HuH-7.5 (cell line): ENCODE results near the gene NCOA3.
A peak's percentile ranks its signal among the peaks of the same experiment; 100 is the strongest.
"Not testable (repeated sequence)": the region's sequence is repeated elsewhere in the genome, so short reads cannot be mapped to it uniquely, and the experiment has no call there.

ENCODE experiments used
- DNase-seq: peaks from one replicate; pipeline ENCODE4 v3.0.0; 2011; ENCODE audit warnings: low spot score

NCOA3 gene

GRCh38 chr20:47501116-47501481 lies 588 bp upstream of the NCOA3 start:
- DNase-seq, result no peak

- DNase-seq, result peak; percentile 86
Observed at GRCh38 chr20:47502271-47503239, 868 bp downstream of the NCOA3 start.

- DNase-seq, result peak; percentile 59
Observed at GRCh38 chr20:47503685-47504084, 2.0 kb downstream of the NCOA3 start.

GRCh38 chr20:47506335-47506734 lies 4.6 kb downstream of the NCOA3 start:
- peak; percentile 91 for DNase-seq

- DNase-seq, result no peak
Observed at GRCh38 chr20:47506850-47507249, 5.2 kb downstream of the NCOA3 start.

GRCh38 chr20:47507275-47507981 lies 5.7 kb downstream of the NCOA3 start:
- not testable (repeated sequence) for DNase-seq

GRCh38 chr20:47508278-47508677 lies 6.6 kb downstream of the NCOA3 start:
- no peak for DNase-seq

GRCh38 chr20:47509104-47509661 lies 7.5 kb downstream of the NCOA3 start:
- no peak for DNase-seq

- no peak for DNase-seq
Observed at GRCh38 chr20:47509685-47510084, 8.0 kb downstream of the NCOA3 start.

GRCh38 chr20:47515843-47516242 lies 14.2 kb downstream of the NCOA3 start:
- no peak for DNase-seq

- no peak for DNase-seq
Observed at GRCh38 chr20:47521059-47521808, 19.5 kb downstream of the NCOA3 start.

GRCh38 chr20:47524015-47524784 lies 22.5 kb downstream of the NCOA3 start:
- DNase-seq, result no peak

- no peak for DNase-seq
Observed at GRCh38 chr20:47527004-47527800, 25.5 kb downstream of the NCOA3 start.

GRCh38 chr20:47529840-47530239 lies 28.2 kb downstream of the NCOA3 start:
- DNase-seq, result no peak

- DNase-seq, result no peak
Observed at GRCh38 chr20:47531458-47531857, 29.8 kb downstream of the NCOA3 start.

- DNase-seq, result no peak
Observed at GRCh38 chr20:47532002-47532401, 30.3 kb downstream of the NCOA3 start.

GRCh38 chr20:47533518-47534062 lies 31.9 kb downstream of the NCOA3 start:
- no peak for DNase-seq

GRCh38 chr20:47534405-47534804 lies 32.7 kb downstream of the NCOA3 start:
- DNase-seq, result no peak

- peak; percentile 65 for DNase-seq
Observed at GRCh38 chr20:47535088-47535487, 33.4 kb downstream of the NCOA3 start.

GRCh38 chr20:47535994-47536393 lies 34.3 kb downstream of the NCOA3 start:
- DNase-seq, result no peak
